Endothelial cell of umbilical vein (primary cell): ENCODE measurements around the gene ALPK1. TPM values are rescaled to one million over a fixed set of nuclear protein-coding genes. Genes with fewer than 3 reads are reported as not detected.

Experiments used
- BruUV-seq: library from RNA; stranded (reverse); fragments of 400-500 nt; replicated peaks from 2 replicates; lab custom pipeline; 2021; lab: Mats Ljungman, UMichigan
- CTCF ChIA-PET: fragments of 300-600, 350-600 bp; sonication (Branson Sonifier 250); formaldehyde crosslinking; loops from one replicate; lab custom pipeline; 2021; ENCODE audit warnings: antibody characterized with exemption, inconsistent platforms; lab: Charles Lee
- POLR2A ChIA-PET: fragments of 300-600, 350-600 bp; sonication (Branson Sonifier 250); formaldehyde crosslinking; loops from one replicate; lab custom pipeline; 2021; ENCODE audit warnings: antibody characterized with exemption, inconsistent platforms; lab: Charles Lee
- DNase-seq: peaks from one replicate; pipeline ENCODE4 v3.0.0-alpha.2; 2011; ENCODE audit warnings: low read depth, low spot score
- FAIRE-seq: peaks from 2 replicates; lab custom pipeline; 2011; peaks lifted over from hg19 to GRCh38; lab: Jason Lieb, UNC
- H2AFZ ChIP-seq: 2 replicates; pipeline ENCODE4 v1.6.0; 2012; ENCODE audit warnings: low read depth, low read length, control low read depth, inconsistent platforms
- H3K27ac ChIP-seq: 2 replicates; pipeline ENCODE4 v1.5.1; 2011; ENCODE audit warnings: low read depth, mild to moderate bottlenecking, control low read depth, low read length, moderate library complexity; ENCODE audit not compliant: insufficient read depth
- H3K27me3 ChIP-seq, 2 experiments: 2 replicates each; pipeline versions ENCODE4 v1.6.0 to v1.6.1; 2011; ENCODE audit warnings: low read length in 2 of 2, mixed read lengths in 1 of 2; ENCODE audit not compliant: control insufficient read depth in 2 of 2, insufficient read depth in 2 of 2
- H3K36me3 ChIP-seq, 2 experiments: 2 replicates in 1 of 2; 3 replicates in 1 of 2; pipeline ENCODE4 v1.5.1; 2011; ENCODE audit warnings: low read length in 2 of 2, mild to moderate bottlenecking in 1 of 2, moderate library complexity in 1 of 2; ENCODE audit not compliant: control insufficient read depth in 2 of 2, insufficient read depth in 2 of 2; ENCODE audit errors: extremely low read depth in 1 of 2
- H3K4me1 ChIP-seq: 3 replicates; pipeline ENCODE4 v1.5.1; 2011; ENCODE audit warnings: mild to moderate bottlenecking, low read length; ENCODE audit not compliant: control insufficient read depth, insufficient read depth; ENCODE audit errors: extremely low read depth
- H3K4me2 ChIP-seq: 2 replicates; pipeline ENCODE4 v1.6.1; 2011; ENCODE audit warnings: low read length, control low read depth, mixed read lengths; ENCODE audit not compliant: insufficient read depth
- H3K4me3 ChIP-seq, 3 experiments: fragments of 200-600 bp in 1 of 3; sonication (generic), shearing (Covaris generic) in 1 of 3; replicated peaks in 1 of 3; 2 replicates each; pipeline ENCODE4 v1.5.1; 2011 to 2016; ENCODE audit warnings: control low read depth in 3 of 3, low read length in 3 of 3, mild to moderate bottlenecking in 2 of 3, inconsistent platforms in 1 of 3, low read depth in 1 of 3, moderate library complexity in 1 of 3; ENCODE audit not compliant: insufficient read depth in 1 of 3
- H3K79me2 ChIP-seq: 2 replicates; pipeline ENCODE4 v1.6.0; 2012; ENCODE audit warnings: low read length, inconsistent platforms; ENCODE audit not compliant: control insufficient read depth, insufficient read depth
- H3K9ac ChIP-seq: replicated peaks from 2 replicates; pipeline ENCODE3; 2011; ENCODE audit warnings: low read length, control low read depth; ENCODE audit not compliant: insufficient read depth; ENCODE audit errors: extremely low read depth
- H3K9me1 ChIP-seq: replicated peaks from 3 replicates; pipeline ENCODE4 v1.6.0; 2011; ENCODE audit warnings: mild to moderate bottlenecking, low read length; ENCODE audit not compliant: control insufficient read depth, insufficient read depth; ENCODE audit errors: extremely low read depth
- H3K9me3 ChIP-seq: replicated peaks from 2 replicates; pipeline ENCODE4 v1.5.1; 2012; ENCODE audit warnings: low read length, inconsistent platforms; ENCODE audit not compliant: control insufficient read depth, insufficient read depth
- H4K20me1 ChIP-seq: replicated peaks from 2 replicates; pipeline ENCODE3; 2011; ENCODE audit warnings: mild to moderate bottlenecking, low read length; ENCODE audit not compliant: control insufficient read depth, insufficient read depth; ENCODE audit errors: extremely low read depth
- EZH2 ChIP-seq: IDR thresholded peaks from 2 replicates; pipeline ENCODE4 v1.6.1; 2012; ENCODE audit warnings: borderline replicate concordance, low read depth, mild to moderate bottlenecking, moderate library complexity, low read length, inconsistent platforms; ENCODE audit not compliant: severe bottlenecking
- FOS ChIP-seq: IDR thresholded peaks from 2 replicates; pipeline ENCODE4 v1.6.1; 2011; ENCODE audit warnings: mild to moderate bottlenecking, low read length, moderate library complexity, borderline replicate concordance; ENCODE audit not compliant: insufficient read depth
- JUN ChIP-seq: IDR thresholded peaks from 2 replicates; pipeline ENCODE4 v1.6.1; 2011; ENCODE audit warnings: borderline replicate concordance, low read depth; ENCODE audit not compliant: insufficient read length, insufficient read depth
- MYC ChIP-seq: IDR thresholded peaks from one replicate; pipeline ENCODE4 v1.6.1; 2011; ENCODE audit warnings: mild to moderate bottlenecking, low read depth, low read length
- POLR2A ChIP-seq: IDR thresholded peaks from 2 replicates; pipeline ENCODE4 v1.6.1; 2012; ENCODE audit warnings: low read depth, mild to moderate bottlenecking, control low read depth, low read length
- POLR2AphosphoS5 ChIP-seq: IDR thresholded peaks from 2 replicates; pipeline ENCODE4 v1.6.1; 2012; ENCODE audit warnings: low read depth, mild to moderate bottlenecking, control low read depth, low read length, moderate library complexity; ENCODE audit not compliant: insufficient read depth
- dilution Hi-C: fragments of 300-500 bp; cut with MboI; formaldehyde crosslinking; loops from one replicate; pipeline ENCODE4 v1.15.0; 2019; ENCODE audit warnings: low sequenced_read_pairs; ENCODE audit not compliant: extremely low pct_ligation_motif_present
- intact Hi-C: fragments of 100-400 bp; cut with micrococcal nuclease; formaldehyde crosslinking; loops from one replicate; pipeline ENCODE4 v1.10.0; 2022
- polyA plus RNA-seq, 4 experiments: library from polyadenylated mRNA; depleted of rRNA in 3 of 4; stranded (reverse) in 3 of 4; unstranded in 1 of 4; fragments of >200 nt; gene quantifications; 2 replicates each; pipeline versions ENCODE4 v1.2.1 to v1.2.3, GENCODE V29; 2011 to 2012; ENCODE audit warnings: missing spikeins in 1 of 4
- total RNA-seq: library from RNA; stranded (reverse); gene quantifications from 2 replicates; pipeline ENCODE4 v1.2.3, GENCODE V29; 2021
- TF ChIP-seq, protein P1 (sequence below): IDR thresholded peaks from 2 replicates; pipeline ENCODE4 v1.6.1; 2011; ENCODE audit not compliant: insufficient read depth, insufficient read length
- TF ChIP-seq, protein P2 (sequence below), 2 donors: IDR thresholded peaks; 1 replicate in 1 of 2; 2 replicates in 1 of 2; pipeline ENCODE4 v1.5.1; 2011; ENCODE audit warnings: low read length in 2 of 2, mild to moderate bottlenecking in 2 of 2, moderate library complexity in 2 of 2, control low read depth in 1 of 2, inconsistent platforms in 1 of 2, low read depth in 1 of 2; ENCODE audit not compliant: insufficient read depth in 1 of 2; ENCODE audit errors: extremely low read depth in 1 of 2

The ALPK1 gene
- total and polyA plus RNA-seq, 2 donors (not counting 3 experiments of a cell fraction or from before 2014, with no cell fraction given): 1.4 to 5.5 TPM

GRCh38 chr4:112377594-112378242 is 80.5 kb downstream of the ALPK1 start:
- no peaks in the 10 kb centered on the region for H3K27me3 ChIP-seq
- no peak overlapping the region for H3K4me3 ChIP-seq
- intact Hi-C loops (no loop called here), dilution Hi-C loops (no loop called here)
- H3K36me3 ChIP-seq: no peaks in the 10 kb centered on the region
- H4K20me1 ChIP-seq: no peaks in the 10 kb centered on the region
- no peak overlapping the region for H2AFZ ChIP-seq
- DNase-seq (no peak), FAIRE-seq (no peak)
- ChIA-PET CTCF (interaction anchor here (1.5 kb wide), 1 partner anchor 18 kb away, joined by 4 read pairs; no protein-coding TSS in a partner anchor), POLR2A (no interaction called here)
- no peak overlapping the region for H3K9ac ChIP-seq
- H3K9me3 ChIP-seq: no peaks in the 10 kb centered on the region
- H3K4me1 ChIP-seq: no peaks in the 10 kb centered on the region
- H3K79me2 ChIP-seq: no peaks in the 10 kb centered on the region
- H3K4me2 ChIP-seq: no peak overlapping the region
- TF ChIP-seq POLR2AphosphoS5 (no peak), MYC (no peak), EZH2 (no peak), POLR2A (no peak), FOS (no peak), JUN (no peak)
- TF ChIP-seq, protein P1, sequence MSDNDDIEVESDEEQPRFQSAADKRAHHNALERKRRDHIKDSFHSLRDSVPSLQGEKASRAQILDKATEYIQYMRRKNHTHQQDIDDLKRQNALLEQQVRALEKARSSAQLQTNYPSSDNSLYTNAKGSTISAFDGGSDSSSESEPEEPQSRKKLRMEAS: no peak
- TF ChIP-seq, protein P2, sequence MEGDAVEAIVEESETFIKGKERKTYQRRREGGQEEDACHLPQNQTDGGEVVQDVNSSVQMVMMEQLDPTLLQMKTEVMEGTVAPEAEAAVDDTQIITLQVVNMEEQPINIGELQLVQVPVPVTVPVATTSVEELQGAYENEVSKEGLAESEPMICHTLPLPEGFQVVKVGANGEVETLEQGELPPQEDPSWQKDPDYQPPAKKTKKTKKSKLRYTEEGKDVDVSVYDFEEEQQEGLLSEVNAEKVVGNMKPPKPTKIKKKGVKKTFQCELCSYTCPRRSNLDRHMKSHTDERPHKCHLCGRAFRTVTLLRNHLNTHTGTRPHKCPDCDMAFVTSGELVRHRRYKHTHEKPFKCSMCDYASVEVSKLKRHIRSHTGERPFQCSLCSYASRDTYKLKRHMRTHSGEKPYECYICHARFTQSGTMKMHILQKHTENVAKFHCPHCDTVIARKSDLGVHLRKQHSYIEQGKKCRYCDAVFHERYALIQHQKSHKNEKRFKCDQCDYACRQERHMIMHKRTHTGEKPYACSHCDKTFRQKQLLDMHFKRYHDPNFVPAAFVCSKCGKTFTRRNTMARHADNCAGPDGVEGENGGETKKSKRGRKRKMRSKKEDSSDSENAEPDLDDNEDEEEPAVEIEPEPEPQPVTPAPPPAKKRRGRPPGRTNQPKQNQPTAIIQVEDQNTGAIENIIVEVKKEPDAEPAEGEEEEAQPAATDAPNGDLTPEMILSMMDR (IDR thresholded peaks at IDR 0.05; ENCODE audit: extremely low read depth in 1 of 2, insufficient read depth in 1 of 2, low read depth in 1 of 2, low read length in 2 of 2): no peak
- BruUV-seq: no TSS peak
- no peak overlapping the region for H3K27ac ChIP-seq
- no peaks in the 10 kb centered on the region for H3K9me1 ChIP-seq
